Prostate gland (tissue), 2 donors: ENCODE measurements around the gene SPTY2D1. TPM values are rescaled to one million over a fixed set of nuclear protein-coding genes. Genes with fewer than 3 reads are reported as not detected.
A peak's percentile ranks its signal among the peaks of the same experiment; 100 is the strongest.
"Not testable (repeated sequence)": the region's sequence is repeated elsewhere in the genome, so short reads cannot be mapped to it uniquely, and the experiment has no call there.

Experiments used
- DNase-seq: peaks from one replicate; pipeline ENCODE4 v3.0.0-alpha.2; 2019; ENCODE audit warnings: low spot score
- H3K27ac ChIP-seq, 2 donors: fragments of 200-600 bp; sonication (generic); 2 replicates each; pipeline ENCODE4 v1.5.1; 2017 to 2019
- H3K27me3 ChIP-seq: fragments of 200-600 bp; sonication (generic); replicated peaks from 2 replicates; pipeline ENCODE4 v1.5.1; 2019; ENCODE audit not compliant: insufficient read depth
- H3K36me3 ChIP-seq, 2 donors: fragments of 200-600 bp; sonication (generic); 1 replicate in 1 of 2; 2 replicates in 1 of 2; pipeline versions ENCODE4 v1.5.1 to v1.8.1; 2017 to 2019
- H3K4me1 ChIP-seq: fragments of 200-600 bp; sonication (generic); replicated peaks from 2 replicates; pipeline ENCODE4 v1.5.1; 2019
- H3K4me3 ChIP-seq, 2 donors: fragments of 200-600 bp; sonication (generic); 2 replicates each; pipeline ENCODE4 v1.5.1; 2017 to 2019
- H3K9me3 ChIP-seq: fragments of 200-600 bp; sonication (generic); 2 replicates; pipeline ENCODE4 v1.5.1; 2017
- POLR2A ChIP-seq: fragments of 450-650 bp; IDR thresholded peaks from one replicate; pipeline ENCODE4 v1.6.1; 2016; ENCODE audit warnings: antibody characterized with exemption, mild to moderate bottlenecking
- POLR2AphosphoS5 ChIP-seq: sonication (generic); formaldehyde crosslinking; IDR thresholded peaks from one replicate; pipeline ENCODE4 v1.6.1; 2017; ENCODE audit warnings: antibody characterized with exemption
- WGBS: methylation state at CpG from one replicate; pipeline ENCODE4 v1.1.5; 2018; 5-methylcytosine and 5-hydroxymethylcytosine counted together
- intact Hi-C: fragments of 100-400 bp; cut with DNase I; formaldehyde crosslinking; loops from one replicate; pipeline ENCODE4 v1.14.2; 2022
- total RNA-seq, 2 donors: library from RNA; depleted of rRNA; stranded (reverse); fragments of >200 nt; gene quantifications; one replicate each; pipeline ENCODE4 v1.1.0, GENCODE V29; 2016
- TF ChIP-seq, protein P1 (sequence below), 4 experiments: fragments of 200-600 bp in 2 of 4; fragments of 450-650 bp in 2 of 4; sonication (generic) in 2 of 4; IDR thresholded peaks; 1 replicate in 3 of 4; 2 replicates in 1 of 4; pipeline ENCODE4 v1.5.1; 2016 to 2019; ENCODE audit warnings: antibody characterized with exemption in 4 of 4, mild to moderate bottlenecking in 2 of 4, moderate library complexity in 2 of 4

The SPTY2D1 gene
- total RNA-seq, 2 donors from 2014 or later: 18.0 to 19.3 TPM

DNA sequence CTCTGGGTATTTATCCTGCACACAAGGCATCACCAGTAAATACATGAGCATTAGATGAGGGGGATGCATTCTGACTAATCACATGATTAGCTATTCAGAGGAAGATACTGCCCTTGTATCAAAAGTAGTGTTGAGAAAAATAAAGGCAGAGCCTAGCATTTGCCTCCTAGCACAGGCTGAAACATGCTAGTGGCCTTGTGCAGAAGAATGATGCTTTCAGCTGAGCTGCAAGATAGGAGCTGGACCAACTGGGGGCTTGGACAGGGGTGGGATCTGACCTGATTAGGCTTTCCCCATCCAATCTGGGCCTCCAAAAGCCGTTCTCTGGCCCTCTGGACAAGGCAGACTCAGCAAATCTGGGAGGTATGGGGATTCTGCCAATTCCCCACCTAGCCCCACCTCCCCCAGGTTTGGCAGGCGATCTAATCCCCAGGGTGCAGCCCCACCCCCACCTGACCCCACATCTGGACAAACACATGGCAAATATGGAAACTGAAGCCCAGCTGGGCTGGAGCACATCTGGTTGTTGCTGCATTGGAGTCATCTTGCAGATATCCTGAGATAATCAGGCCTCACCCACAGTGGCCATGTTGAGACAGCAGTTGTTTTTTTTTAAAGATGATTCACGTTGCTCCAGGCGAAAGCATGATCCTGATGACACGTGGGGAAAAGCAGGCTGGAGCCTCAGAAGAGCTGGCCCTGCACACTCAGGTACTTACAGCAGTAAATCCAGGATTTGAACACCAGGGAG lies 39.0 kb downstream of the SPTY2D1 start:
- TF ChIP-seq POLR2AphosphoS5: no peak
- TF ChIP-seq, protein P1, sequence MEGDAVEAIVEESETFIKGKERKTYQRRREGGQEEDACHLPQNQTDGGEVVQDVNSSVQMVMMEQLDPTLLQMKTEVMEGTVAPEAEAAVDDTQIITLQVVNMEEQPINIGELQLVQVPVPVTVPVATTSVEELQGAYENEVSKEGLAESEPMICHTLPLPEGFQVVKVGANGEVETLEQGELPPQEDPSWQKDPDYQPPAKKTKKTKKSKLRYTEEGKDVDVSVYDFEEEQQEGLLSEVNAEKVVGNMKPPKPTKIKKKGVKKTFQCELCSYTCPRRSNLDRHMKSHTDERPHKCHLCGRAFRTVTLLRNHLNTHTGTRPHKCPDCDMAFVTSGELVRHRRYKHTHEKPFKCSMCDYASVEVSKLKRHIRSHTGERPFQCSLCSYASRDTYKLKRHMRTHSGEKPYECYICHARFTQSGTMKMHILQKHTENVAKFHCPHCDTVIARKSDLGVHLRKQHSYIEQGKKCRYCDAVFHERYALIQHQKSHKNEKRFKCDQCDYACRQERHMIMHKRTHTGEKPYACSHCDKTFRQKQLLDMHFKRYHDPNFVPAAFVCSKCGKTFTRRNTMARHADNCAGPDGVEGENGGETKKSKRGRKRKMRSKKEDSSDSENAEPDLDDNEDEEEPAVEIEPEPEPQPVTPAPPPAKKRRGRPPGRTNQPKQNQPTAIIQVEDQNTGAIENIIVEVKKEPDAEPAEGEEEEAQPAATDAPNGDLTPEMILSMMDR (IDR thresholded peaks at IDR 0.05): no peak
- no peaks in the 10 kb centered on the region for H3K4me1 ChIP-seq
- DNase-seq: no peak
- no peaks in the 10 kb centered on the region for H3K27me3 ChIP-seq
- no peaks in the 10 kb centered on the region for H3K9me3 ChIP-seq
- H3K36me3 ChIP-seq: no peaks in the 10 kb centered on the region
- 79% methylated on average over 5 of the region's 5 CpGs for WGBS
- intact Hi-C loops: no loop called here
- no peak overlapping the region for H3K27ac ChIP-seq
- no peak overlapping the region for H3K4me3 ChIP-seq

DNA sequence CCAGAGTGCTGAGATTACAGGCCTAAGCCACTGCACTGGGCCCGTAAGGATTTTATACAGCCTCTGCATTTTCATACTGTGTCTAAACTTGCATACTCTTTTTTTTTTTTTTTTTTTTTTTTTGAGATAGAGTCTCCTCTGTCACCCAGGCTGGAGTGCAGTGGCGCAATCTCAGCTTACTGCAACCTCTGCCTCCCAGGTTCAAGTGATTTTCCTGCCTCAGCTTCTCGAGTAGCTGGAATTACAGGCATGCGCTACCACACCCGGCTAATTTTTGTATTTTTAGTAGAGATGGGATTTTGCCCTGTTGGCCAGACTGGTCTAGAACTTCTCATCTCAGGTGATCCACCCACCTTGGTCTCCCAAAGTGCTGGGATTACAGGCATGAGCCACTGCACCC lies 40.1 kb downstream of the SPTY2D1 start:
- intact Hi-C loops: not testable (repeated sequence)
- 79% methylated on average over 5 of the region's 5 CpGs for WGBS

DNA sequence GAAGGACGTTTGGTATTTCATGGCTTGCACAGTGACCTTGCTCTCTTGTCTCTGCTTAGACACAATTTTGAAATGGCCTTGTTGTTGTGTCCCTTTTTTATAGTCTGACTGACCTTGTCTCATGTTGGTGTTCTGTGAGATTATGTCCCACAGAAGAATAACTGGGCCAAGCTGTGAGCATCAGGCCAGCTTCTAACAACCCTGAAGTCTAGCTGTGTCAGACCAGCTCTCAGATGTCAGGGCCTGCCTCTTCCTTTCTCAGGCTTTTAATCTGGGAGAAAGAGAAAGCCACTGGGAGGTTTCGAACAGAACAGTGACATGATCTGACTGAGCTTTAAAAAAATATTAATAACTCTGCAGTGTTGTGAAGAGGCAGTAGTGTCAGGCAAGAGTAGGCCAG lies 43.6 kb downstream of the SPTY2D1 start:
- Histone ChIP-seq H3K4me3 (no peak overlapping the region), H3K9me3 (no peaks in the 10 kb centered on the region), H3K36me3 (no peaks in the 10 kb centered on the region), H3K4me1 (no peaks in the 10 kb centered on the region), H3K27me3 (no peaks in the 10 kb centered on the region), H3K27ac (no peak overlapping the region)
- intact Hi-C loops: no loop called here
- WGBS: 63% methylated on average over 2 of the region's 2 CpGs
- TF ChIP-seq, protein P1 (IDR thresholded peaks at IDR 0.05): no peak
- no peak for TF ChIP-seq POLR2AphosphoS5
- no peak for TF ChIP-seq POLR2A
- no peak for DNase-seq

More for the DNA sequence above, 40.1 kb downstream of the SPTY2D1 start:
- not testable (repeated sequence) for DNase-seq, H3K36me3 ChIP-seq, H3K27ac ChIP-seq, H3K9me3 ChIP-seq, H3K4me1 ChIP-seq, H3K4me3 ChIP-seq, H3K27me3 ChIP-seq

DNA sequence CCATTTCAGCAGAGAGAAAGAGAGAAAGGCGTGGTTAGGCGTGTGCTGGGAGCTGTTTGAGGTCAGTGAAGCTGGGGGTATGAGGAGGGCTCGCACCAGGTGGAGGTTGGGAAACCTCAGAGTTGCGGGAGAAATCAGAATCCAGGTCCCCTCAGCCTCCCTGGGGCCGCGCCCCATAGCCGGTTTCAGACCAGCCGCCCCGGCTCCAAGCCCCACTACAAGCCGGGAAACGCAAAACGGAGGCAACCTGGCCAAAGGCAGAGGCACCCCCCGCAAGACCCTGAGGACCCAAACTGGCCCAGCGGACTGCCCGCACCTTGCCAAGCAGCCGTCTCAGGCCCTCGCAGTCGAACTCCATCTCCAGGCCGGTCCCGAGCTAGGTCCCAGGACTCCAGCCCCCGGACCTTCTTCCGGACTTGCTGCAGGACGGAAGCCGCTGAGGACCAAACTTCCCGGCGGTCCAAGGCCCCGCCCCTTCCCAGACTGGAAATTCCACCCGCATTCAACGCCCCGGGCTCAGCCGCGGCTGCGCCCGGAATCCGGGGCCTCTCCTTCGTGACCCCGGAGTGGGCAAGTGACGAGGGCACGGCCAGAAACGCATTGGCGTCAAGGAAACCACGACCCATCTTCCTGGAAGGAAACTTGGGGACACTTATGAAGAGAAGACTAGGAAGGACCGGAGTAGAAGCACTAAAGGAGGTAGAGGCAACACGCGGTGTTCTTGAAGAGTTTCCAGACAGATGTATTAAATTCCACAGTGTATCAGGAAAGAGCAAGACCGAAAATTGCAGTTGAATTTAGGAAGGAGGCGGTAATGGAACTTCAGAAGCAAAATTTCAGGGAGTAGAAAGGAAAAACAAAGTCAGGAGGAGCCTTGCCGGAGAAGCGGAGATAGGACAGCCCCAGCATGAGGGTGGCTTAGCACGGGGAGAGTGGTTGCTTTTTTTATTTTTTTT lies 45.6 kb downstream of the SPTY2D1 start, which contains the start of gene UEVLD:
UEVLD (minus strand) TSS at position 438 of the 956 bp plus-strand sequence; CDS start at position 358, 80 bp downstream.
- DNase-seq: peak; percentile 85
- 2% methylated on average over 47 of the region's 50 CpGs for WGBS
- Histone ChIP-seq H3K4me1 (no peaks in the 10 kb centered on the region), H3K9me3 (no peaks in the 10 kb centered on the region), H3K27ac (peak within 1 kb of the TSS; percentile 73 to 77), H3K27me3 (no peaks in the 10 kb centered on the region), H3K36me3 (no peaks in the 10 kb centered on the region), H3K4me3 (peak within 1 kb of the TSS; percentile 62 to 77)
- TF ChIP-seq POLR2A (peak; percentile 55), POLR2AphosphoS5 (peak; percentile 95)
- TF ChIP-seq, protein P1 (IDR thresholded peaks at IDR 0.05): peak in 1 of 4 experiments; percentile 19
- intact Hi-C loops: loop anchor here (5.0 kb wide), 1 partner anchor 144 kb away; no protein-coding TSS in a partner anchor

DNA sequence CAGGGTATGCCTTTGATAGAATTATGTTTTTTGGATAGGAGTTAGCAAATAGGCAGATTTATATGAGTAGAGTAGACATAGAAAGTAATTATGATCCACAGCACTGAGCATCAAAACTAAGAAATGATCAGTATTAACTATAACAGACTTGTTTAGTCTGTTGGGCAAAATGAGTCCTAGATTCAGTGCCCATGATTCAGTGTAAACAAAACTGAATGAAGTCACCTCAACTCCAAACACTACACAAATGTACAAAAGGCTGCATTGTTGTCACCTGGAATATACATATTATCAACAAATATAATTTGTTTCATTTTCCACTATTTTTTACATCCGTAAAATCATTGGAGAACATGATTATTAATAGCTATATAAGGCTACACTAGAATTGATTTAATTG lies 52.3 kb downstream of the SPTY2D1 start:
- Histone ChIP-seq H3K4me3 (no peak overlapping the region), H3K27me3 (no peaks in the 10 kb centered on the region), H3K27ac (no peak overlapping the region), H3K4me1 (no peaks in the 10 kb centered on the region), H3K36me3 (no peaks in the 10 kb centered on the region), H3K9me3 (no peaks in the 10 kb centered on the region)
- DNase-seq: no peak
- TF ChIP-seq, protein P1 (IDR thresholded peaks at IDR 0.05): no peak
- TF ChIP-seq POLR2AphosphoS5 (no peak), POLR2A (no peak)
- 97% methylated on average over 1 of the region's 1 CpG for WGBS
- intact Hi-C loops: no loop called here
